RWPE1 (cell line): ENCODE results near the gene FOXN1.
"Not testable (repeated sequence)": the region's sequence is repeated elsewhere in the genome, so short reads cannot be mapped to it uniquely, and the experiment has no call there.

Experiments
- CTCF ChIA-PET: fragments of 350-600 bp; sonication (Branson Sonifier 250); formaldehyde crosslinking; extraction: SDS; loops from one replicate; lab custom pipeline; 2021; lab: Yijun Ruan, JAX
- POLR2A ChIA-PET: fragments of 400-600 bp; formaldehyde crosslinking; extraction: SDS; loops from one replicate; lab custom pipeline; 2020; ENCODE audit warnings: antibody characterized with exemption; ENCODE audit not compliant: low non-redundant PET; lab: Yijun Ruan, JAX
- DNase-seq: peaks from one replicate; pipeline ENCODE4 v3.0.0; 2012; ENCODE audit warnings: low spot score
- H3K27ac ChIP-seq: fragments of 450-650 bp; 2 replicates; pipeline ENCODE4 v1.5.1; 2017
- CTCF ChIP-seq: fragments of 450-650 bp; conservative IDR thresholded peaks from 2 replicates; pipeline ENCODE4 v1.5.1; 2017; ENCODE audit warnings: low read depth, mild to moderate bottlenecking

FOXN1 gene

GRCh38 chr17:28467456-28468025 is 38.6 kb upstream of the FOXN1 start:
- no peak for DNase-seq
- ChIA-PET CTCF (interaction anchor here (0.6 to 0.7 kb wide), 2 partner anchors 51 to 70 kb away, joined by 3 read pairs; no protein-coding TSS in a partner anchor), POLR2A (no interaction called here)
- H3K27ac ChIP-seq: no peak overlapping the region
- TF ChIP-seq CTCF: no peak

GRCh38 chr17:28468033-28468735 is 38.0 kb upstream of the FOXN1 start:
- CTCF ChIA-PET: interaction anchor here (0.6 kb wide), 2 partner anchors 51 to 69 kb away, joined by 3 read pairs; no protein-coding TSS in a partner anchor
- POLR2A ChIA-PET, DNase-seq, H3K27ac ChIP-seq: not testable (repeated sequence)

DNA sequence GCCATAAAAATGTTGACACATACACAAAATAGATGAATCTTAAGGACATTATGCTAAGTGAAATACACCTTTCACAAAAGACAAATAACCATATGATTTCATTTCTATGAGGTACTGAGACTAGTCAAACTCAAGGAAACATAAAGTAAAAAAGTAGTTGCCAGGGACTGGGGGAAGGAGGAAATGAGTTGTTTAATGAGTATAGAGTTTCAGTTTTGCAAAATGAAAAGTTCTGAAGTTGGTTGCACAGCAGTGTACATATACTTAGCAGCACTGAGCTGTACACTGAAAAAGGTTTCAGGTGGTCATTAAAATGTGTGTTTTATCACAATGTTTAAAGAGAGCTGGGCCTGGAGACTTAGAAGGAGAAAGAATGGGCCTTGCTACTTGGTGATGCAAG is 37.4 kb upstream of the FOXN1 start:
- ChIA-PET POLR2A (no interaction called here), CTCF (no interaction called here)
- no peak overlapping the region for H3K27ac ChIP-seq
- DNase-seq: no peak
- no peak for TF ChIP-seq CTCF

DNA sequence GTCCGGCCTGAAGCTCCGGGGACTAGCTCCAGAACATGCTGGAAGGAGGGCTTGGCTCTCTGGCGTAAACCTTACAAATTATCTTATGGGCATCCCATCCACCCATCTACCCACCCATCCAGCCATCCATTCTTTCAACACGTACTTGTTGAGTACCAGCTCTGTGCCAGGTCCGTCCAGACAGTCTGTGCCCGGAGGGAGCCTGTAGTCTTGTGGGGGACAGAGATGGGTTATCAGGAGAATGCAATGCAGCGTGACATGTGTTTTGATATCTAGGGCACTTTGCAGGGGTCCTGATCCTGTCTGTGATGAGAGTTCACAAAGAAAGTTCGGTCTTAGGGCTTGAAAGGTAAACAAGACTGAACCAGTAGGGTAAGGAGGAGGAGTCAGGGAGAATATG is 36.8 kb upstream of the FOXN1 start:
- no peak for DNase-seq
- ChIA-PET CTCF (no interaction called here), POLR2A (no interaction called here)
- H3K27ac ChIP-seq: no peak overlapping the region
- no peak for TF ChIP-seq CTCF

- no peak for DNase-seq
- no peak overlapping the region for H3K27ac ChIP-seq
- POLR2A ChIA-PET: no interaction called here
- CTCF ChIA-PET: no interaction called here
- TF ChIP-seq CTCF: no peak
These were observed 35.8 kb upstream of the FOXN1 start for GRCh38 chr17:28470266-28470913.

GRCh38 chr17:28470914-28471366 is 35.2 kb upstream of the FOXN1 start:
- CTCF ChIA-PET: no interaction called here
- no peak for TF ChIP-seq CTCF
- POLR2A ChIA-PET: interaction anchor here (0.6 kb wide), 1 partner anchor 25 kb away, joined by 7 read pairs; no protein-coding TSS in a partner anchor
- no peak for DNase-seq
- no peak overlapping the region for H3K27ac ChIP-seq
